ENCODE measurements around the gene SUGCT.
"Not testable (repeated sequence)": the region's sequence is repeated elsewhere in the genome, so short reads cannot be mapped to it uniquely, and the experiment has no call there.

The SUGCT gene

GRCh38 chr7:40332516-40332915 is 197.7 kb downstream of the SUGCT start:
- DNase-seq = no peak

DNA sequence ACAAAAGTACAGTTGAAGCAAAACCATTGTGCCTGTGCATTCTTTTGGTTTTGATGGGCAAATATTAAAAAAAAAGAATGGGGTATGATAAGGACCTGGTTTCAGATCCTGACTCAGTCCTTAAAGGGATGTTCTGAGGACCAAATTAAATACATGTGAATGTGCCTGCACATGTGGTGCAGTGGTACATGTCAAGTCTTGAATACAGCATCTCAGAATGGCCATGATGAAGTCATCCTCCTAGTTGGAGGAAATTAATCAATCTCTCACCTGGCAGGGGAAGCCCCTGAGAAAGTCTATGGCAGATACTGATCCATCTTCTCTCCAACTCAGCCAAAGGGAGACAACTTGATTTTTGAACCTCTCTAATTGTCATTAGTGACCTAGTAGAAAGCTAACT is 207.0 kb downstream of the SUGCT start:
- no peak for DNase-seq

DNA sequence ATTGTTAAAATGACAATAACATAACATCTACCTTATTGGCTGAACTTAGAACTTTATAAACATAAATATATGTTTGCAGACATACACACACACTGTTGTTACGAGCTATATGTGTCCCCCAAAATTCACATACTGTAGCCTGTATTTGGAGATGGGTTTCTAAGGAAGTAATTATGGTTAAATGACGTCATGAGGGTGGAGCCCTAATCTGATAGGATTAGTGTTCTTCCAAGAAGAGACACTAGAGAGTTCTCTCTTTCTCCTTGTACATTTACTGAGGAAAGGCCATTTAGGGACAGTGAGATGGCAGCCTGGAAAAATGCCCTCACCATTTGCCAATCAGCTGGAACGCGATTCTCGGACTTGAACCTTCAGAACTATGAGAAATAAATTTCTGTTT is 211.7 kb downstream of the SUGCT start:
- no peak for DNase-seq

- no peak for DNase-seq
These were observed 213.4 kb downstream of the SUGCT start for GRCh38 chr7:40348126-40348728.

GRCh38 chr7:40350100-40350499 is 215.3 kb downstream of the SUGCT start:
- DNase-seq = no peak

DNA sequence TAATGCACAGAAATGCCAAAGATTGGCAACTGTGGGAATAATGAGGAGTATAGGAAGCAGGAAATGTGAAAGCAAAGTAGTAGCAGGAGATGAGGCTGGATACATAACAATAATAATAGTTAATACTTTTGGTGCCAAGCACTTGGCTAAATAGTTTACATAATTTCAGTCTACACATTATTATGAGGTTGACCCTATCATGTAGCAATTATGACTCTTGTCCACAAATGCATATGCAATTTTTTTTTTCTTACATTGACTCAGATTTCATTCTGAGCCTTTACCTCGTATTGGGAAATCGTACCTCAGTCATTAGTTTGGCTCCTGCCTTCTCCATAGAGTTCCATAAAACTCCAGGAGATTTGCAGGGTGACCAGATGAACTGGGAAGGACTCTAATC is 219.9 kb downstream of the SUGCT start:
- DNase-seq = no peak

GRCh38 chr7:40356312-40356711 is 221.5 kb downstream of the SUGCT start:
- no peak for DNase-seq

DNA sequence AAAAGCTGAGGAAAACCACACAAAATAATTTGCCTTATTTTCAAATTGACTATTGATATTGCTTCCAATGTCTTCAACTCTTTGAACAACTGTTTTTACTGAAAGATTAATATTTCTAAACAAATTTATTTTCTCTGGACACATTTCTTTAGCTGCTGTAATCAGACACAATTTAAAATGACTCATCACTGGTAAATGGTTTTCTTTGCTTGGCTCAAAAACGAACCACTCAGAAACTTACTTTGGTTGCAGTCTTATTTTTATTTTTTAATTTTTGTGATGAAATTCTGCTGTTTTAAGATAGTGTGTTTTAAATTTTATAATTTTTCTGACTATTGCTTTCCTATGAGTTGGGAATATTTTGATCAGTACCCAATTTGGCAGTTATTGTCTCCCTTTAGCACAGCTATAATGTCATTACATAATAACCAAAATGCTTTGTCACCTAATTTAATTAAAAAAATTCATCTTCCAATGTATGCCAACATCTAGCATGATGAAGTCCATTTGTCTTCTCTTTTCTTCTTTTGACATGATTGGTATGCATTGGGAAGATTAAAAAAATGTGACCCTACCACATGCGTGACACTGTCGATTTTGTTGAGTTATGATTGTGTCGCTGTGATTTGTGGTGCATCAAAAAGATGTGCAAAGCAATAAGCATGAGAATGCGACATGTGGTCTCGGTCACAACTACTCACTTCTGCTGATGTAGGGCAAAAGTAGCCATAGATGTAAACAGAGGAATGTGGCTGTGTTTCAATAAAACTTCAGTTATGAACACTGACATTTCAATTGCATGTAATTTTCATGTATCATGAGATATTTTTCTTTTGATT is 222.3 kb downstream of the SUGCT start:
- DNase-seq = no peak

GRCh38 chr7:40369641-40370277 is 235.0 kb downstream of the SUGCT start:
- no peak for DNase-seq

DNA sequence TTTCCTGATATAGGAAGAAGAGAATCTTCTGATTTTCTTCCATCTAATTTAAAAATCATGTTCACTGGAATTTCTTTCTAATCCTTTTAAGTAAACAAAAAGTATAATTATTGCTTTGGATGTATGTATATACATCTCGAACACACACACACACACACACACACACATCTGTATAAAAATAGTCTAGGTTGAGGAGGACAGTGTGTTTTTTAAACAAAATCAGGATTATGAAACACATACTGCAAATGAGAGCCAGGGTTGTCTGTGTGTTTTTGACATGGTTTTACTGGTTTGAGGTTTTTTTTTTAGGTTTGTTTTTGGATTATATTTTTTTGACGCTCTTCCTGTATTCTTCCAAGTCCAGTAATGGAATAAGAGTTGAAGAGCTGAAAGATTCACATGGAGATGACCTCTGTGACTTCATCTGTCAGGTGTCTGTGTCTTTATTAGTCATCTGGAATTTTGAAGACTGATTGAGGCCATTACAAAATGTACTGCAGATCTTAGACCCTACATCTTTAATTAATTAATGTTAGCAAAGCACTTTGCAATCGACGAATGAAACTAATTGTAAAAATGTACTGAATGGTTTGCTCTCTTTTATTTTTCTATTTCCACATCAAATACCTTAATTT is 237.1 kb downstream of the SUGCT start:
- no peak for DNase-seq

DNA sequence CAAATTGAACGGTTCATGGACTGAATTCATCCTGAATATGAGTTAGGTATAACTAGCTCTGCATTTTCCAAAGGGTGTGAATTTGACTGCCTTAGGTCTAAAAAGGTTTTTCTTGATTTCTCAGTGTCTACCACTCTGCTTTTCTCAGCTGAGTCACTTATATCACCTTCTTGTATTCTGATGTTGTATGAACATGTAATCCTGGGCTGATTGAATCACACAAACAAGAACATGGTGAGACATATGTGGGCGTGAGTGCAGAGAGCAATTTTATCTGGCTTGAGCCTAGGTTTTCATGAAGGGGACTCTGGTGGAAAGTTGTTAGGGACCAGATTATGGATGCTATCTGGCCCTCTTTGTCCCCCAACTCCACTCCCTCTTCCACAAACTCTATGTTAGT is 239.8 kb downstream of the SUGCT start:
- no peak for DNase-seq

- no peak for DNase-seq
These were observed 245.3 kb downstream of the SUGCT start for GRCh38 chr7:40380111-40380510.

GRCh38 chr7:40382145-40382544 is 247.3 kb downstream of the SUGCT start:
- DNase-seq = no peak

DNA sequence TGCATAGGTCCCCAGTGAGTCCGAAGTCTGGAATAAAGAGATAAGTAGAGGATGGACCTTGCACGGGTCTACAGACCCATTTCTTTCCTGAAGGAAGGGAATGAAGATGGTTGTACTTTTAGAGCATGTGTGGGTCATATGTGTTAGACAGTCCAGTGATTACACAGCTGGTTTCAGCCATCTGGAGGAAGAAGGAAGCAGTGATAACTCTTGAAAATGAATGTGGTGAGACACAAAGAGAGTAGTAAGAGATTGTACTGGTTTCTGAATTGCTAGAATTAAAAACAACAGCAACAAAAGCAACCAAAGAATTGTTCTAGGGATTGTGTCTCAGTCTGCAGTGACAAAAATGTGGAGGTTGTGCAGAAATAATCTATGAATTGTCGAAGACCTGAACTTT is 258.9 kb downstream of the SUGCT start:
- DNase-seq = no peak

- no peak for DNase-seq
These were observed 259.6 kb downstream of the SUGCT start for GRCh38 chr7:40394400-40394799.

DNA sequence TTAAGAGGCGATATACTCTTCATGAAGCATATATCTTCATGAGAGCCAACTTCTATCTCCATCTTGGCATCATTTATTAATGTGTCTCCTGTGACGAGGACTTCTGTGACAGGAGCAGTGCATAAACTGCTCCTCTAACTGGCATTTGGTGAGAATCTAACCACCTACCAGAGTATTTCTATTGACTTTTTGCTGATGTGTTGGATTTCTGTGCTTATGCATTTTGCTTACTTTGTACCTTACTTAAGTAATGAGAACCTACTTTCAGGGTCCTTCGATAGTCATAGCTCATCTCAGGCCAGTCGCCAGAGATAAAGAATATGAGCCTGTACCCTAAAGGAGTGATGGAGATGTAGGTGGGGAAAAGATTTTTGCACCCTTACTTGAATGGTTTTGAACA is 265.7 kb downstream of the SUGCT start:
- DNase-seq = no peak

GRCh38 chr7:40401406-40401805 is 266.6 kb downstream of the SUGCT start:
- no peak for DNase-seq

GRCh38 chr7:40402661-40403060 is 267.9 kb downstream of the SUGCT start:
- DNase-seq = no peak

DNA sequence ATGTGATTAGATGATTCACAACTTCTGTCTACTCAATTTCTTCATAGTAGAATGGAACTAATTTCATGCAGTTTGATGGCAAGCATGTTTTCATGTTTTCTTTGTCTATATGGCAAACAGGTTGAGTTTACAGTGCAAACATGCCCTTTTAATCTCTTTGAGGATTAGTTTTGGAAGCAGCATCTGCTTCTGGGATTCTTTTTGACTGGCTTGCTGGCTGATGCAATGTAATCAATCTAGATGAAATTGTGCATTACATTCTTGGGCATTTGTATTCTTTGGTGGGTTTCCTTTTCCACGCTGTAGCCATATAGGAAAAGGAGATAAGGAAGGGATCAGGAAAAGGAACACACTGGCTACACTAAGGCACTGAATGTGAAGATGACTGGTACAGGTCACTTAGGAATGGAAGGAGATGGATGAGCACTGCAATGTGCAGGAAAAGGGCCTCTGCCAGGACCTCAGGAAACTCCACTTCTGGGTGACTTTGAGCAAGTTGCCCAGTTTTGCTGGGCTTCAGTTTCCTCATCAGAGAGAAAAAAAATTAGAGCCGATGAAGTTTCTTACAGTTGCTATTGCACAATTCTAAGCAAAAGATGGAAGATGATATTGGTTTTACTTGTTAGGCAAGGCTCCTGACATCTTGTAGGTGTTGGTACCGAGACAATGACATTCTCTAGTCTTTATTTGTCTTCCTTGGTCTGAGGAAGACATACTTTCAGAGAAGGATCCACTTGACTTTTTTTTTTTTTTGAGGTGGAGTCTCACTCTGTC is 269.1 kb downstream of the SUGCT start:
- DNase-seq = no peak

DNA sequence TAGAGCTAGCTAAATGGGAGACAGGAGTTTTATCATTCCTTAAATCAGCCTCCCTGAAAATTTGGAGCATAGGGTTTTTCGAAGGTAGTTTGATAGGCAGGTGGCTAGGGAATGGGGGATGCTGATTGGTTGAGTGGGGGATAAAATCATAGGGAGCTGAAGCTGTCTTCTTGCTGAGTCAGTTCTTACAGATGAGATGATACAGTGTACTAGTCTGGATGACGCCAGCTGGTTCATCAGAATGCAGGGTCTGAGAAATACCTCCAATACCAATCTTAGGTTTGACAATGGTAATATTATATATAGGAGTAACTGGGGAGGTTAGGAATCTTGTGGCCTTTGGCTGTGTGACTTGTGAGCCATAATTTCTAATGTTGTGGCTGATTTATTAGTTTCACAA is 271.2 kb downstream of the SUGCT start:
- no peak for DNase-seq

GRCh38 chr7:40412323-40412722 is 277.5 kb downstream of the SUGCT start:
- no peak for DNase-seq

GRCh38 chr7:40414704-40415103 is 279.9 kb downstream of the SUGCT start:
- DNase-seq = not testable (repeated sequence)

GRCh38 chr7:40418448-40418847 is 283.6 kb downstream of the SUGCT start:
- no peak for DNase-seq
